GM21526 (cell line): ENCODE results near the gene LALBA.
"Not testable (repeated sequence)": the region's sequence is repeated elsewhere in the genome, so short reads cannot be mapped to it uniquely, and the experiment has no call there.

Experiments
- ATAC-seq: cut with Tn5 transposase; IDR thresholded peaks from one replicate; pipeline ENCODE4 v1.9.1; 2021; ENCODE audit warnings: moderate library complexity; ENCODE audit not compliant: unreplicated experiment, low FRiP score

The LALBA gene

DNA sequence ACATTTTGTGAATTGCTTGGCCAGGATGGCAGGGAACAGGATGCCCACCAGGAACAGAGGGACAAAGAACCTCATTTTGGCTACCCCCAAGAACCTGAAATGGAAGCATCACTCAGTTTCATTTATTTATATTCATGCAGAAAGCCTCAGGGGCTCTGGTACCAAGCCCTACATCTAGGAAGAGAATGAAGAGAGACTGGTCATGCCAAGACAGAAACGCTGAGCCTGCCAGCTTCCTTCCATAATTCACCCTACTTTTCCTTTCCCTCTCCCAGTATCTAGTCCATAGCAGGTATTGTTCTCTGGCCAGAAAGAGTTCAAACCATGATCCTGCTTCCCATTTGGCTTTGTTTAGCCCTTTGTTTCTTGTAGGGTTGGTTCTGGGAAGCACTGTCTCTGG is at the start of gene LALBA:
Gene LALBA, minus strand, starts transcription at position 101 of the 400 bp plus-strand sequence. Its CDS starts 26 bp downstream, at position 75.
- ATAC-seq = no peak

DNA sequence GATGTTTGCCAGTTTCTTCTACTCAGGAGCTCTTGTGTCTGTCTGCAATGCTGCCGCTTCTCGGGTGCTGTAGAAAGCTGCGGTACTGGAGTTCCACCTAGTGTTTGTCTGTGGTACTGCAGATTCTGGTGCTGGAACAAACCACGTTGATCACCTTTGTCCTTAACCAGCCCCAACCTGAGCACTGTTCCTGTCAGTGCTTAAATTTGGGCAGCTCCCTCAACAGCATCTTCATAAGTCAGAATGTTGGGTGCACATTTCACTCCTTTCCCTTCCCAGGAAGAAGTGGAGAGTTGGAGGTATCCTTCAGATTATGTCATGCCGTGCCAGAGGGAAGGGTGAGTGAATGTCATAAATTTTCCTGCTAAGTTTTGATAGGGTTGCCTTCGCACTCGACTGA is 48.7 kb upstream of the LALBA start:
- no peak for ATAC-seq

DNA sequence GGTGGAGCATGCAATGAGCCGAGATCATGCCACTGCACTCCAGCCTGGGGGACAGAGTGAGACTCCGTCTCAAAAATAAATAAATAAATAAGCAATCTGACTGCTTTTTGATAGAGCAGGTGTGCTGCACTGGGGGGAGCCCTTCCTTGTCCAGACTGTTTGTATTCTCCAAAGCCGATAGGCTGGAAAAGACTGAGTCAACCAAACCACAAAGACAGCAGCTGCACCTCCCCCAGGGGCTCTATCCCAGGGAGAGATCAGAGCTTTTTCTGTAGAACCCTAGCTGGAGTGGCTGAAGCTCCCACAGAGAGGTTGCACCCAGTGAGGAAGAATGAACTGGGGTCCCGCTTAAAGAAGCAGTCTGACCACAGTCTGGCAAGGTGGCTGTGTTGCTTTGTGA is 45.8 kb upstream of the LALBA start:
- ATAC-seq = no peak

DNA sequence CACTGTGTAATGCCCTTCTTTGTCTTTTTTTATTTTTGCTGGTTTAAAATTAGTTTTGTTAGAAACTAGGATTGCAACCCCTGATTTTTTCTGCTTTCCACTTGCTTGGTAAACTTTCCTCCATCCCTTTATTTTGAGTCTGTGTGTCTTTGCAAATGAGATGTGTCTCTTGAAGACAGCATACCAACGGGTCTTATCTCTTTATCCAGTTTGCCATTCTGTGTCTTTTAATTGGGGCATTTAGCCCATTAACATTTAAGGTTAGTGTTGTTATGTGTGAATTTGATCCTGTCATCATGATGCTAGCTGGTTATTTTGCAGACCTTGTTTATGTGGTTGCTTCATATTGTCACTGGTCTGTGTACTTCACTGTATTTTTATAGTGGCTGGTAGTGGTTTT is 43.5 kb upstream of the LALBA start:
- ATAC-seq = no peak

DNA sequence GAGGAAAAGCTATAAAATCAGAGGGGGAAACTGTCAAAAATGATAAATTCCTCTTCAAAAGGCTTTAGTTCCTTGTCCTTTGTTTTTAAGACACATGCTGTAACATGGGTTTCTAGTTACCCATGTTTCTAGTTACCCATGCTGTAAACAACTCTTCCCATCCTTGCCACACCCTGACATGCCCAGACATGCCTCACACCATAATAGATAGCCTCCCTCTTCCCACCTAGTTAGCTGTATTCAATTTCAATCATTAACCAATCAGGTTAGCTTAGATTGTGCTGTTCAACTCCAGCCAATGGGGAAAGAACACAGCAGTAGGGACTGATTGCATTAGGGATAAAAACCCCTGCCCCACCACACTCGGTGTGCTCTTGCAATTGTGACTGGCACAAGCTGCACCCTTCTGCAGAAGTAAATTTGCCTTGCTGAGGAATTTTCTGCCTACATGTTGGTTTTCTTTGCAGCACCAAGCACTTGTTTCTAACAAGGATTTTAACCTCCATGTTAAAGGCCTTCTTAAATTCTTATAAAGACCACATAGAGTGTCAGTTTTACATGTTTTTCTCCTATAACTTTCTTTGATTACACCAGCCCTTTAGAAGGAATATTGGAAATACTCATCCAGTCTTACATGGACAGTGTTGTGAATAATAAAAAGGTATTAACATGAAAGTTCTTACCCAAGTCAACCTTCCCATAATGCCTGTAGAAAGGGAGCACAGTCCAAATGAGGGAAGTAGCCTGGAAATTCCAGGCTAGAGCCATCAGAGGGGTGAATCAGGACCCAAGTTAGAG is 32.5 kb upstream of the LALBA start:
- ATAC-seq = no peak

DNA sequence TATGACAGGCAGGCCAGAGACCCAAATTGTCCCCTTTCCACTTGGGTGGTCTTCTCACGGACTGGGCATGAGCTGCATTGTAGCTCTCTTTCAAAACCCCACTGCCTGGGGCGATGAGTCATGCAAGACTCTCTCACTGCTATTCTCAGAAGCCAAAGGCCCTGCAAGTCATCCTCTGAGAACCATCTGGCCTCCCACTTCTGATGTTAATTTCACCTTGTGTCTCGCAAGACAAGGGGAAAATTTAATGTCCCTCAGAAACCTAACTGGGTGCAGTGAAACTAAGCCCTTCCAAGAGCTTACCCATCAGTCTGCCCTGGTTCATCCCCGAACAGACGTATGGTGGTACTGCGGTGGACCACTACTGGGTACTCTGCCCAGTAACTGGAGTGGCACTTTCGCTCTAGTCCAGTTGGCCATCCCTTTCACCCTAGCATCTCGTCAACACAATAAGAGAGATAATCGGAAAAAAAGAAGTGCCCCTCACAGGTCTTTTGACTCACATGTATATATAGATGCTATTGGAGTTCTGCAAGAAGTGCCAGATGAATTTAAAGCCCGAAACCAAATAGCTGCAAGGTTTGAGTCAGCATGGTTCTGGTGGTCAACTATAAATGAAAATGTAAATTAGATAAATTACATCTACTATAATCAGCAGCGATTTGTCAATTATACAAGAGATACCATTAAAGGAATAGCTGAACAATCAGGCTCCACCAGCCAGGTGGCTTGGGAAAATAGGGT is 31.3 kb upstream of the LALBA start:
- peak; percentile 87 for ATAC-seq

DNA sequence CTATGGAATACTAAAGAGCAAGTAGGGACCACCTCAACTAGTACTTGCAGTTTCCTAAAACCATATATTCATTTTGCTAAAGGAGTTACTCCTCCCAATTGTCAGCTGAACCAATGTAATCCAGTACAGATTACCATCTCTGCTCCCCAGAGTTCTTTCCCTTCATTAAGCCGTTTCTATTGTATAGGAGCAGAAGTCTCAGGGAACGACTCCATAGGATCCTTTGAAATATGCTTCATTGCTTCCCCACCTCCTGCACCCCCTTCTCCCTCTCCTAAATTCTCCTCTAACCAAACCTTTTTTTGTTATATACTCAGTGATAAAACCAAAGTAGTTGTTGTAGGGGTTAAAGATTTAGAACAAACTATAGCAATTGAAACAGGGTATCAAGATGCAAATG is 30.7 kb upstream of the LALBA start:
- ATAC-seq = no peak

DNA sequence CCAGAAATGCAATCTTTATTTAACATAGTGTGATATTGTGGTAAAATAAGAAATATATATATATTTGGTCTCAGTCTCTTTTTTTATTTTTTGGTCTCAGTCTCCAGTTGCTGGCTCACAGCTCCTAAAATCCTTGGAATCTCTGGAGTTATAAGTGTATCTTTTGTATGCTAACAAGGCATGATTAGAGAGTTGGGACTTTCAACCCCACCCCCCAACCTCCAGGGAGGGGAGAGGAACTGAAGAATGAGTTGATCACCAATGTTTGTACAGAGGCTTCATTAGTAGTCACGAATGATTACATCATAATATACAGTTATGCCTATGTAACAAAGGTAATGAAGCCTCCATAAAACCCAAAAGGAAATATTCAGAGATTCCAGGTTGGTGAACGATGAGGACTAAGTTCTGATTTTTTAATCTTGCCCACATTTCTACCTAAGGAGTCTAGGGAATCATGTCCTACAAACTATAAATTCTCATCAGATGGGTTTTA is 22.8 kb upstream of the LALBA start:
- no peak for ATAC-seq

DNA sequence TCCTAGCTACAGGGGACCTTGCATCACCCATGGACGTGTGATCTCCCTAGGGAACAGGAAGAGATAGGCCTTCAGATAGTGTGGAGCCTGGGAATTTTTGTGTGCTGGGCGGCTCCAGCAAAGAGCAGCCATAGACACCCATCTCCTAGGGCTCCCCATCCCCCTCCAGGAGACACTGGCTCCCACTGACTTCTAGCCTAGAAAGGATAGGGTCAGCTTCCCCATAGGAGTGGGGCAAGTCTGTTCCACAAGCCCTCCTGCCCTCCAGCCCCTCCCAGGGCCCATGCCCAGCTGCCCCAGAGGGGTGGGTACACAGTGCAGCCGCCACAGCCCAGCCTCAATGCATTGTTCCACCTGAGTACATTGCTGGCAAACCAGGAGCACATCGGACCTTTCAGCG is 16.5 kb upstream of the LALBA start:
- ATAC-seq = no peak

DNA sequence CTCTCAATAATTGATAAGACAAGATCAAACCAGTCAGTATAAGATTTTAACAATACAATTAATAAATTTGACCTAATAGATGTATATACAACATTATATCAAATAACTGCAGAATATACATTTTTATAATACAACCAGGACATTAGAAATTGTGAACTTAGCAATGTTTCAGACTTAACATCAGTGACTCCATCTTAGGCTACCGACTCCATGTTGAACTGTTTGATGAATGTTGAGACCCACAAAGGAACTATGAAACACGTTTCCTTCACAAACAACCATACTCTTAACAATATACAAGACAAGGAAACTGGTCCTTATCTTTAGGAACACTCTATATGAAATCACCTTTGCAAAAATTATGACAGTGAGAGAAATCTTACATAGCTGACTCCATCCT is 13.9 kb upstream of the LALBA start:
- no peak for ATAC-seq

DNA sequence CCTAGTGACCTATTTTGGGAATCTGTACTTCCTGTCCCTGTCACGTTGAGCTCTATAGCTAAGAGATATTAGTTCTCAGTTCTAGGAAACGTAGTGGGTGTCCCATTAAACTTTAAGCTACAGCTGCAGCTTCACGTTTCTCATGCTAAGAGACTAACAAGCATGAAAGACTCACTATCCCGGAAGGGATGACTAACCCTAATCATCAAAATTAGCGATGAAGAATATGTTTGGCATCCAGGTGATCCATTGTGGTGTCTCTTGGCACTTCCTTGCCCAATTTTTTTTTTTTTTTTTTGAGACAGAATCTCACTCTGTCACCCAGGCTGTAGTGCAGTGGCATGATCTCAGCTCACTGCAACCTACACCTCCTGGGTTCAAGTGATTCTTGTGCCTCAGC is 11.0 kb upstream of the LALBA start:
- ATAC-seq = no peak

DNA sequence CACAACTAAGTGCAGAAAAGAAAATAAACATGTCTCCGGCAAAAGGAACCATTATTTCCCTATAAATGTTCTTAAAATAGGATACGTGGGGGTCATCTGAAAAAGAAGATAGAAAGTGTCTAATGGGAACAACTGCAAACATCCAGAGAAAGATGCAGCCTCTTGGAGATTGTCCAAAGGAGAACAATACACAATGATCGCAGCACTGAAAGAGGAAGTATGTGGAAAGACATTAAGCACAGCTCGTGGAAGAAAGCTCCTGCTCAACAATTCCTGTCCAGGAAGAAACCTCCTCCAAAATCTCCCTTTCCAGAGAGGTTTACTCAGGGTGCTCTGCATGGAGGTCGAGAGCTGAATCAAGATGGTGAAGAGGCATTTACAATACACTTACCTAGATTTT is 2.5 kb upstream of the LALBA start:
- ATAC-seq = no peak

DNA sequence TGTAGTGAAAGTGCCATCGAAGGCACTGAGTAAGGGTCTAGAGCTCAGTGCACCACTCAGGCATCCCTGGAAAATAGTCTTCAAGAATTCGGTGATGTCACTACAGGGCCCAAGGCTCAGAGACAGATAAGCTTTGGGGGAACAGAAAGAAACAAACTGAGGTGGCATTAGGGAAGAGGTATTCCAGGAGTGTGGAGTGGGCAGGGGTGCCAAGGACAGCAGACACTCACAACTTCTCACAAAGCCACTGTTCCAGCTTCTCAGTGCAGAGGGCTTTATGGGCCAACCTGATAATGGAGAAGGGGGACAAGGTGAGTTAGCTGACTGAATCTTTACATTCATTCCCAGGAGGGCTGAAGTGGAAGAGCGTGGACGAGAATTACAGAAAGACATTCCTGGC is 2.1 kb downstream of the LALBA start:
- ATAC-seq = no peak

DNA sequence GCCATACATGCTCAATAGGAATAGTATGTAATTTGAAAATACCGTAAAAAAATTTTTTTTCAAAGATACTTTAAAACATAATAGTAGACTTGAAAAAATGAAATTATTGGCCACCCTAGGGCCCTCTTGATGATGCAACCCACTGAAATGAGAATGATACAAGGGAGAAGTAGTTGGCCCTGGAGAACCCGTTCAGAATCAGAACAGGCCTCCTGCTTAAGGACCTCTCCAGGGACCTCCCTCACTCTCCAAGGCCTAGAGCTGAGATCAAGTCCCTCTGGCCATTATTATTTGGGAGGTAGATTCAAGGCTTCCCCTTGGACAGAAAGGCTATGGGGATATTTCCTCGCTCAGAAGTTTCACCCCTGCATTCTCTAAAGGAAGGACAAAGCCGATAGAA is 11.9 kb downstream of the LALBA start:
- ATAC-seq = no peak

DNA sequence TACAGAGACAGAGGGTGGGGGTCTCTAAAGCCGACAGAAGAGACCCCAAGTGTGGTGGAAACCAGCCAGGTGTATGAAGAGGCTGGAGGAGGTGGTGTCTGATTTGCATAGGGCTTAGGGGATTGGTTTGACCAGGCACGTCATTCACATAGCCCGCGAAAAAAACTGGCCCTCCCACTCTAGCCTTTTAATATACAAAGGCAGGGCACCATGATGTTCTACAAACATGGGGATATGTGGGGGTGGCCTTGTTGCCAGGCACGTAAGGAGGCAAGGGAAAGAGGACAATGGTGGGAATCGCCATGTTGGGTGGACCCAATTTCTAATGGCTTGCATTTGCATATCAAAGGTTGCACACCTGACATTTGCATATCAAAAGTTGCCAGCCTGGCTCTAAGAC is 13.2 kb downstream of the LALBA start:
- no peak for ATAC-seq

DNA sequence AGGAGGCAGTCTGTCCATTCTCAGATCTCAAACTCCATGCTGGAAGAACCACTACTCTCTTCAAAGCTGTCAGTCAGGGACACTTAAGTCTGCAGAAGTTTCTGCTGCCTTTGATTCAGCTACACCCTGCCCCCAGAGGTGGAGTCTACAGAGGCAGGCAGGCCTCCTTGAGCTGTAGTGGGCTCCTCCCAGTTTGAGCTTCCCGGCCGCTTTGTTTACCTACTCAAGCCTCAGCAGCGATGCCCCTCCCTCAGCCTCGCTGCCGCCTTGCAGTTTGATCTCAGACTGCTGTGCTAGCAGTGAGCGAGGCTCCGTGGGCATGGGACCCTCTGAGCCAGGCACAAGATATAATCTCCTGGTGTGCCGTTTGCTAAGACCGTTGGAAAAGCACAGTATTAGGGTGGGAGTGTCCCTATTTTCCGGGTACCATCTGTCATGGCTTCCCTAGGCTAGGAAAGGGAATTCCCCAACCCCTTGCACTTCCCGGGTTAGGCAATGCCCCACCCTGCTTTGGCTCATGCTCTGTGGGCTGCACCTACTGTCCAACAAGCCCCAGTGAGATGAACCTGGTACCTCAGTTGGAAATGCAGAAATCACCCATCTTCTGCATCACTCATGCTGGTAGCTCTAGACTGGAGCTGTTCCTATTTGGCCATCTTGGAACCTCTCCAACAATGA is 16.0 kb downstream of the LALBA start:
- ATAC-seq = not testable (repeated sequence)

DNA sequence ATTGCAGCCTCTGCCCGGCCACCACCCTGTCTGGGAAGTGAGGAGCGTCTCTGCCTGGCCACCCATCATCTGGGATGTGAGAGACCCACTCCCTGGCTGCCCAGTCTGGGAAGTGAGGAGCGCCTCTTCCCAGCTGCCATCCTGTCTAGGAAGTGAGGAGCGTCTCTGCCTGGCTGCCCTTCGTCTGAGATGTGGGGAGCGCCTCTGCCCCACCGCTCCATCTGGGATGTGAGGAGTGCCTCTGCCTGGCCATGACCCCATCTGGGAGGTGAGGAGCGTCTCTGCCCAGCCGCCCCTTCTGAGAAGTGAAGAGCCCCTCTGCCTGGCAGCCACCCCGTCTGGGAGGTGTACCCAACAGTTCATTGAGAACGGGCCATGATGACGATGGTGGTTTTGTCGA is 18.2 kb downstream of the LALBA start:
- not testable (repeated sequence) for ATAC-seq

DNA sequence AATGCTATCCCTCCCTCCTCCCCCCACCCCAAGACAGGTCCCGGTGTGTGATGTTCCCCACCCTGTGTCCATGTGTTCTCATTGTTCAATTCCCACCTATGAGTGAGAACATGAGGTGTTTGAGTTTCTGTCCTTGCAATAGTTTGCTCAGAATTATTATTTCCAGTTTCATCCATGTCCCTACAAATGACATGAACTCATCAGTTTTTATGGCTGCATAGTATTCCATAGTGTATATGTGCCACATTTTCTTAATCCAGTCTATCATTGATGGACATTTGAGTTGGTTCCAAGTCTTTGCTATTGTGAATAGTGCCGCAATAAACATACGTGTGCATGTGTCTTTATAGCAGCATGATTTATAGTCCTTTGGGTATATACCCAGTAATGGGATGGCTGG is 22.8 kb downstream of the LALBA start:
- not testable (repeated sequence) for ATAC-seq

DNA sequence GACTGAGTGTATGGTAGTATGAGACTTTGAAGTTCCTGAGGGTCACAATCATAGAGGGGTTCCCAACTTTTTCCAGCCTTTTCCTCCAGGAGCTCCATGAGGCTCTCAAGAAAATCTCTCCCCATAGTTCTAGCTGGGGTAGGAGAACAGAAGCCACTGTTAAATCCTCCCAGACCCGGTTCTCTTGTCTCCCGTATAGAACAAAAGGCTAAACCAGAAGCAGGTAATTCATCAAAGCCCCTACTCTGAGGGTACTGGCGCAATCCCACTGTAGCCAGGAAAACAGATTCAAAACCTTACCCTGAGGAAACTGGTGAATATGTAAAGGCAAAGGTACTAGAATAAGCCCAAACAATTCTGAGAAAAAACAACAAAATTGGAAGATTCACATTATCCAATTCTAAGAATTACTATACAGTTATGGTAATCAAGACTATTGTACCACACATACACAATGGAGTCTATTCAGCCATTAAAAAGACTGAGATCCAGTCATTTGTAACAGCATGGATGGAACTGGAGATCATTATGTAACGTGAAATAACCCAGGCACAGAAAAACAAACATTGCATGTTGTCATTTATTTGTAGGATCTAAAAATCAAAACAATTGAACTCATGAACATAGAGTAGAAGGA is 23.9 kb downstream of the LALBA start:
- no peak for ATAC-seq

DNA sequence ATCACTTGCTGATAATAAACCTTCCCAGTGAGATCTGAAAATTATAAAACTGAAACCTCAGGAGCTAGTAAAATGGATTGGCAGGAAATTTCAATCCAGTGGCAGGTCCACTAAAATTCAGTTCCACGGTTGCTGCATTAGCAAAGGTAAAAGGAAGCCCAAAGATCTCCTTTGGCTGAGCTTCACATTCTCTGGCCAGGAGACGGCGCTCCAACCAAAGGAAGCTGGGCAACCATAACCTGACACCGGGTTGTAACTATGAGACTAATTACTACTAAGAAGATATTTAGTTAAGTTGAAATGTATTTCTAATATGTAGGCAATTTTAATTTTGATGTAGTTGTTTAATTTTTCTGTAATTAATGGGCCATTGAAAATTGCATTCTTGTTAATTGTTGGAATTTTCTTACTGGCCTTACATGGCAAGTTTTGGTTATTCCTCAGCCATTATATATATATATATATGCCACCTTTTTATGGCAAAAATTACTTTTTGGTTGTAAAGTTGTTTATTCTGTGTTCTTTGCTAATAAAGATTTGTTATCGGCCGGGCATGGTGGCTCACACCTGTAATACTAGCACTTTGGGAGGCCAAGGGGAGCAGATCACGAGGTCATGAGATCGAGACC is 27.4 kb downstream of the LALBA start:
- no peak for ATAC-seq
